B cell (primary cell): ENCODE results near the gene SYT17.

ENCODE experiments used
- EZH2 ChIP-seq: IDR thresholded peaks from 2 replicates; pipeline ENCODE4 v1.6.1; 2012; ENCODE audit warnings: borderline replicate concordance, low read depth, mild to moderate bottlenecking, moderate library complexity, low read length; ENCODE audit not compliant: insufficient read depth, poor library complexity, severe bottlenecking
- TF ChIP-seq, protein P1 (sequence below): fragments of 200-600 bp; IDR thresholded peaks from one replicate; pipeline ENCODE4 v1.8.0; 2022; ENCODE audit warnings: antibody characterized with exemption, mild to moderate bottlenecking

GRCh38 chr16:19307587-19308241 lies 139.7 kb downstream of the SYT17 start:
- TF ChIP-seq, protein P1, sequence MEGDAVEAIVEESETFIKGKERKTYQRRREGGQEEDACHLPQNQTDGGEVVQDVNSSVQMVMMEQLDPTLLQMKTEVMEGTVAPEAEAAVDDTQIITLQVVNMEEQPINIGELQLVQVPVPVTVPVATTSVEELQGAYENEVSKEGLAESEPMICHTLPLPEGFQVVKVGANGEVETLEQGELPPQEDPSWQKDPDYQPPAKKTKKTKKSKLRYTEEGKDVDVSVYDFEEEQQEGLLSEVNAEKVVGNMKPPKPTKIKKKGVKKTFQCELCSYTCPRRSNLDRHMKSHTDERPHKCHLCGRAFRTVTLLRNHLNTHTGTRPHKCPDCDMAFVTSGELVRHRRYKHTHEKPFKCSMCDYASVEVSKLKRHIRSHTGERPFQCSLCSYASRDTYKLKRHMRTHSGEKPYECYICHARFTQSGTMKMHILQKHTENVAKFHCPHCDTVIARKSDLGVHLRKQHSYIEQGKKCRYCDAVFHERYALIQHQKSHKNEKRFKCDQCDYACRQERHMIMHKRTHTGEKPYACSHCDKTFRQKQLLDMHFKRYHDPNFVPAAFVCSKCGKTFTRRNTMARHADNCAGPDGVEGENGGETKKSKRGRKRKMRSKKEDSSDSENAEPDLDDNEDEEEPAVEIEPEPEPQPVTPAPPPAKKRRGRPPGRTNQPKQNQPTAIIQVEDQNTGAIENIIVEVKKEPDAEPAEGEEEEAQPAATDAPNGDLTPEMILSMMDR, result no peak
- no peak for TF ChIP-seq EZH2
